K562 (cell line): ENCODE measurements around the gene SH3YL1.

Experiments used
- ATF1 ChIP-seq, 2 experiments: fragments of 450-650 bp in 1 of 2; IDR thresholded peaks; 2 replicates each; pipeline ENCODE4 v1.6.1; 2016; ENCODE audit warnings: missing compliant biosample characterization in 1 of 2, missing genetic modification characterization in 1 of 2
- CBX5 ChIP-seq: IDR thresholded peaks from 2 replicates; pipeline ENCODE4 v1.6.1; 2014; ENCODE audit warnings: low read depth, borderline replicate concordance
- ETV6 ChIP-seq, 3 experiments: fragments of 150-350 bp in 1 of 3; sonication (generic) in 1 of 3; formaldehyde crosslinking in 1 of 3; IDR thresholded peaks; 2 replicates each; pipeline versions ENCODE4 v1.6.1 to v1.8.0; 2014 to 2022; ENCODE audit warnings: borderline replicate concordance in 2 of 3, low read depth in 2 of 3, antibody characterized with exemption in 1 of 3, low read length in 1 of 3, mild to moderate bottlenecking in 1 of 3, missing genetic modification reagents in 1 of 3
- HNRNPUL1 ChIP-seq: fragments of 200-400 bp; formaldehyde crosslinking; IDR thresholded peaks from 2 replicates; pipeline ENCODE4 v1.6.1; 2017; ENCODE audit warnings: low read length
- SNAPC5 ChIP-seq: fragments of 250-450 bp; sonication (Bioruptor Pico); IDR thresholded peaks from 2 replicates; pipeline ENCODE4 v1.8.0; 2021; ENCODE audit warnings: moderate library complexity, mild to moderate bottlenecking, inconsistent platforms
- TCF7L2 ChIP-seq: fragments of 150-350 bp; IDR thresholded peaks from 2 replicates; pipeline ENCODE4 v1.6.1; 2016; ENCODE audit warnings: low read depth, mild to moderate bottlenecking, low read length, moderate library complexity
- ZNF224 ChIP-seq: sonication (generic); formaldehyde crosslinking; IDR thresholded peaks from 2 replicates; pipeline ENCODE4 v1.8.0; 2022; ENCODE audit warnings: mild to moderate bottlenecking, missing genetic modification reagents
- TF ChIP-seq, protein P1 (sequence below): fragments of 450-650 bp; formaldehyde crosslinking; IDR thresholded peaks from 2 replicates; pipeline ENCODE4 v1.4.0; 2022; ENCODE audit warnings: mild to moderate bottlenecking, moderate library complexity

- no peak for TF ChIP-seq ZNF224 (CRISPR knock-in tag)
- no peak for TF ChIP-seq ATF1 (CRISPR knock-in tag; IDR thresholded peaks at IDR 0.05)
- no peak for TF ChIP-seq ATF1 (tag; IDR thresholded peaks at IDR 0.05)
- TF ChIP-seq, protein P1, sequence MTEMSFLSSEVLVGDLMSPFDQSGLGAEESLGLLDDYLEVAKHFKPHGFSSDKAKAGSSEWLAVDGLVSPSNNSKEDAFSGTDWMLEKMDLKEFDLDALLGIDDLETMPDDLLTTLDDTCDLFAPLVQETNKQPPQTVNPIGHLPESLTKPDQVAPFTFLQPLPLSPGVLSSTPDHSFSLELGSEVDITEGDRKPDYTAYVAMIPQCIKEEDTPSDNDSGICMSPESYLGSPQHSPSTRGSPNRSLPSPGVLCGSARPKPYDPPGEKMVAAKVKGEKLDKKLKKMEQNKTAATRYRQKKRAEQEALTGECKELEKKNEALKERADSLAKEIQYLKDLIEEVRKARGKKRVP (CRISPR knock-in tag) = no peak
- TF ChIP-seq CBX5 = no peak
- no peak for TF ChIP-seq ETV6 (IDR thresholded peaks at IDR 0.05; ENCODE audit: borderline replicate concordance in 1 of 2, low read depth in 2 of 2, low read length in 1 of 2)
- TF ChIP-seq ETV6 (CRISPR knock-in tag; IDR thresholded peaks at IDR 0.05; ENCODE audit: borderline replicate concordance) = no peak
- TF ChIP-seq SNAPC5 (CRISPR knock-in tag) = no peak
- TF ChIP-seq TCF7L2 = no peak
- TF ChIP-seq HNRNPUL1 = no peak
These were observed 19.3 kb downstream of the SH3YL1 start for GRCh38 chr2:244547-244946.
